ENCODE data around the gene DRP2.
"Not testable (repeated sequence)": the region's sequence is repeated elsewhere in the genome, so short reads cannot be mapped to it uniquely, and the experiment has no call there.

The DRP2 gene

GRCh38 chrX:101252634-101253033 lies 33.0 kb downstream of the DRP2 start:
- DNase-seq = no peak

- DNase-seq = no peak
Observed at GRCh38 chrX:101257448-101258258, 38.1 kb downstream of the DRP2 start.

GRCh38 chrX:101258259-101258581 lies 38.6 kb downstream of the DRP2 start:
- DNase-seq = no peak

GRCh38 chrX:101260435-101260834 lies 40.8 kb downstream of the DRP2 start:
- DNase-seq = no peak

- no peak for DNase-seq
Observed at GRCh38 chrX:101262590-101262989, 43.0 kb downstream of the DRP2 start.

- no peak for DNase-seq
Observed at GRCh38 chrX:101263766-101264165, 44.2 kb downstream of the DRP2 start.

GRCh38 chrX:101265869-101266428 lies 46.4 kb downstream of the DRP2 start:
- DNase-seq = no peak

- no peak for DNase-seq
Observed at GRCh38 chrX:101274198-101274597, 54.6 kb downstream of the DRP2 start.

- DNase-seq = no peak
Observed at GRCh38 chrX:101276238-101276637, 56.7 kb downstream of the DRP2 start.

- DNase-seq = no peak
Observed at GRCh38 chrX:101287402-101287801, 67.8 kb downstream of the DRP2 start.

GRCh38 chrX:101290957-101291603 lies 71.5 kb downstream of the DRP2 start, which contains the start of gene TAF7L:
TAF7L (minus strand) TSS chrX:101291334; CDS start chrX:101287543, 3,791 bp downstream.
- no peak for DNase-seq

GRCh38 chrX:101295603-101296002 lies 76.0 kb downstream of the DRP2 start:
- not testable (repeated sequence) for DNase-seq

- no peak for DNase-seq
Observed at GRCh38 chrX:101303790-101304189, 84.2 kb downstream of the DRP2 start.
